Endothelial cell of umbilical vein (primary cell): ENCODE measurements around the gene KDM4B. TPM values are rescaled to one million over a fixed set of nuclear protein-coding genes. Genes with fewer than 3 reads are reported as not detected.

Experiments used
- BruUV-seq: library from RNA; stranded (reverse); fragments of 400-500 nt; replicated peaks from 2 replicates; lab custom pipeline; 2021; lab: Mats Ljungman, UMichigan
- CTCF ChIA-PET: fragments of 300-600, 350-600 bp; sonication (Branson Sonifier 250); formaldehyde crosslinking; loops from one replicate; lab custom pipeline; 2021; ENCODE audit warnings: antibody characterized with exemption, inconsistent platforms; lab: Charles Lee
- POLR2A ChIA-PET: fragments of 300-600, 350-600 bp; sonication (Branson Sonifier 250); formaldehyde crosslinking; loops from one replicate; lab custom pipeline; 2021; ENCODE audit warnings: antibody characterized with exemption, inconsistent platforms; lab: Charles Lee
- DNase-seq: peaks from one replicate; pipeline ENCODE4 v3.0.0-alpha.2; 2011; ENCODE audit warnings: low read depth, low spot score
- FAIRE-seq: peaks from 2 replicates; lab custom pipeline; 2011; peaks lifted over from hg19 to GRCh38; lab: Jason Lieb, UNC
- H2AFZ ChIP-seq: 2 replicates; pipeline ENCODE4 v1.6.0; 2012; ENCODE audit warnings: low read depth, low read length, control low read depth, inconsistent platforms
- H3K27ac ChIP-seq: 2 replicates; pipeline ENCODE4 v1.5.1; 2011; ENCODE audit warnings: low read depth, mild to moderate bottlenecking, control low read depth, low read length, moderate library complexity; ENCODE audit not compliant: insufficient read depth
- H3K27me3 ChIP-seq, 2 experiments: 2 replicates each; pipeline versions ENCODE4 v1.6.0 to v1.6.1; 2011; ENCODE audit warnings: low read length in 2 of 2, mixed read lengths in 1 of 2; ENCODE audit not compliant: control insufficient read depth in 2 of 2, insufficient read depth in 2 of 2
- H3K36me3 ChIP-seq, 2 experiments: 2 replicates in 1 of 2; 3 replicates in 1 of 2; pipeline ENCODE4 v1.5.1; 2011; ENCODE audit warnings: low read length in 2 of 2, mild to moderate bottlenecking in 1 of 2, moderate library complexity in 1 of 2; ENCODE audit not compliant: control insufficient read depth in 2 of 2, insufficient read depth in 2 of 2; ENCODE audit errors: extremely low read depth in 1 of 2
- H3K4me1 ChIP-seq: 3 replicates; pipeline ENCODE4 v1.5.1; 2011; ENCODE audit warnings: mild to moderate bottlenecking, low read length; ENCODE audit not compliant: control insufficient read depth, insufficient read depth; ENCODE audit errors: extremely low read depth
- H3K4me2 ChIP-seq: 2 replicates; pipeline ENCODE4 v1.6.1; 2011; ENCODE audit warnings: low read length, control low read depth, mixed read lengths; ENCODE audit not compliant: insufficient read depth
- H3K4me3 ChIP-seq, 3 experiments: fragments of 200-600 bp in 1 of 3; sonication (generic), shearing (Covaris generic) in 1 of 3; replicated peaks in 1 of 3; 2 replicates each; pipeline ENCODE4 v1.5.1; 2011 to 2016; ENCODE audit warnings: control low read depth in 3 of 3, low read length in 3 of 3, mild to moderate bottlenecking in 2 of 3, inconsistent platforms in 1 of 3, low read depth in 1 of 3, moderate library complexity in 1 of 3; ENCODE audit not compliant: insufficient read depth in 1 of 3
- H3K79me2 ChIP-seq: 2 replicates; pipeline ENCODE4 v1.6.0; 2012; ENCODE audit warnings: low read length, inconsistent platforms; ENCODE audit not compliant: control insufficient read depth, insufficient read depth
- H3K9ac ChIP-seq: replicated peaks from 2 replicates; pipeline ENCODE3; 2011; ENCODE audit warnings: low read length, control low read depth; ENCODE audit not compliant: insufficient read depth; ENCODE audit errors: extremely low read depth
- H3K9me1 ChIP-seq: replicated peaks from 3 replicates; pipeline ENCODE4 v1.6.0; 2011; ENCODE audit warnings: mild to moderate bottlenecking, low read length; ENCODE audit not compliant: control insufficient read depth, insufficient read depth; ENCODE audit errors: extremely low read depth
- H3K9me3 ChIP-seq: replicated peaks from 2 replicates; pipeline ENCODE4 v1.5.1; 2012; ENCODE audit warnings: low read length, inconsistent platforms; ENCODE audit not compliant: control insufficient read depth, insufficient read depth
- H4K20me1 ChIP-seq: replicated peaks from 2 replicates; pipeline ENCODE3; 2011; ENCODE audit warnings: mild to moderate bottlenecking, low read length; ENCODE audit not compliant: control insufficient read depth, insufficient read depth; ENCODE audit errors: extremely low read depth
- EZH2 ChIP-seq: IDR thresholded peaks from 2 replicates; pipeline ENCODE4 v1.6.1; 2012; ENCODE audit warnings: borderline replicate concordance, low read depth, mild to moderate bottlenecking, moderate library complexity, low read length, inconsistent platforms; ENCODE audit not compliant: severe bottlenecking
- FOS ChIP-seq: IDR thresholded peaks from 2 replicates; pipeline ENCODE4 v1.6.1; 2011; ENCODE audit warnings: mild to moderate bottlenecking, low read length, moderate library complexity, borderline replicate concordance; ENCODE audit not compliant: insufficient read depth
- GATA2 ChIP-seq: IDR thresholded peaks from 2 replicates; pipeline ENCODE4 v1.7.0; 2011; ENCODE audit warnings: low read depth, mild to moderate bottlenecking, moderate library complexity, mixed read lengths, low read length; ENCODE audit not compliant: insufficient read length, insufficient read depth
- JUN ChIP-seq: IDR thresholded peaks from 2 replicates; pipeline ENCODE4 v1.6.1; 2011; ENCODE audit warnings: borderline replicate concordance, low read depth; ENCODE audit not compliant: insufficient read length, insufficient read depth
- MYC ChIP-seq: IDR thresholded peaks from one replicate; pipeline ENCODE4 v1.6.1; 2011; ENCODE audit warnings: mild to moderate bottlenecking, low read depth, low read length
- POLR2A ChIP-seq: IDR thresholded peaks from 2 replicates; pipeline ENCODE4 v1.6.1; 2012; ENCODE audit warnings: low read depth, mild to moderate bottlenecking, control low read depth, low read length
- POLR2AphosphoS5 ChIP-seq: IDR thresholded peaks from 2 replicates; pipeline ENCODE4 v1.6.1; 2012; ENCODE audit warnings: low read depth, mild to moderate bottlenecking, control low read depth, low read length, moderate library complexity; ENCODE audit not compliant: insufficient read depth
- dilution Hi-C: fragments of 300-500 bp; cut with MboI; formaldehyde crosslinking; loops from one replicate; pipeline ENCODE4 v1.15.0; 2019; ENCODE audit warnings: low sequenced_read_pairs; ENCODE audit not compliant: extremely low pct_ligation_motif_present
- intact Hi-C: fragments of 100-400 bp; cut with micrococcal nuclease; formaldehyde crosslinking; loops from one replicate; pipeline ENCODE4 v1.10.0; 2022
- polyA plus RNA-seq, 4 experiments: library from polyadenylated mRNA; depleted of rRNA in 3 of 4; stranded (reverse) in 3 of 4; unstranded in 1 of 4; fragments of >200 nt; gene quantifications; 2 replicates each; pipeline versions ENCODE4 v1.2.1 to v1.2.3, GENCODE V29; 2011 to 2012; ENCODE audit warnings: missing spikeins in 1 of 4
- total RNA-seq: library from RNA; stranded (reverse); gene quantifications from 2 replicates; pipeline ENCODE4 v1.2.3, GENCODE V29; 2021
- TF ChIP-seq, protein P1 (sequence below): IDR thresholded peaks from 2 replicates; pipeline ENCODE4 v1.6.1; 2011; ENCODE audit not compliant: insufficient read depth, insufficient read length
- TF ChIP-seq, protein P2 (sequence below), 2 donors: IDR thresholded peaks; 1 replicate in 1 of 2; 2 replicates in 1 of 2; pipeline ENCODE4 v1.5.1; 2011; ENCODE audit warnings: low read length in 2 of 2, mild to moderate bottlenecking in 2 of 2, moderate library complexity in 2 of 2, control low read depth in 1 of 2, inconsistent platforms in 1 of 2, low read depth in 1 of 2; ENCODE audit not compliant: insufficient read depth in 1 of 2; ENCODE audit errors: extremely low read depth in 1 of 2

The KDM4B gene
- total and polyA plus RNA-seq, 2 donors (not counting 3 experiments of a cell fraction or from before 2014, with no cell fraction given): 12.4 to 37.2 TPM

DNA sequence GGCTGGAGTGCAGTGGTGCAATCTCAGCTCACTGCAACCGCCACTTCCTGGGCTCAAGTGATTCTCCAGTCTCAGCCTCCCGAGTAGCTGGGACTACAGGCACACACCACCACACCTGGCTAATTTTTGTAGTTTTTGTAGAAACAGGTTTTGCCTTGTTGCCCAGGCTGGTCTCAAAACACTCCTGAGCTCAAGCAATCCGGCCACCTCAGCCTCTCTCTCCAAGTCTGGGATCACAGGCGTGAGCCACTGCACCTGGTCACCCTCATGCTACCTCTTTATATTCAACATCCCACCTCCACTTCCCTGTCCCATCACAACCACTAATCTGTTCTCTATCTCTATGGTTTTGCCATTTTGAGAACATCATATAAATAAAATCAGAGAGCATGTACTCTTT, 216.0 kb downstream of the KDM4B start:
- Histone ChIP-seq H3K9me3 (no peaks in the 10 kb centered on the region), H3K79me2 (no peaks in the 10 kb centered on the region), H3K4me2 (no peak overlapping the region), H3K4me3 (no peak overlapping the region), H3K9me1 (no peaks in the 10 kb centered on the region), H3K27ac (no peak overlapping the region), H3K9ac (no peak overlapping the region), H4K20me1 (no peaks in the 10 kb centered on the region), H2AFZ (no peak overlapping the region), H3K36me3 (no peaks in the 10 kb centered on the region), H3K27me3 (peaks cover 4 to 6% of the 10 kb centered on the region in 2 experiments), H3K4me1 (no peaks in the 10 kb centered on the region)
- DNase-seq (no peak), FAIRE-seq (no peak)
- ChIA-PET POLR2A (no interaction called here), CTCF (interaction anchor here (1.4 kb wide), 1 partner anchor 13 kb away, joined by 3 read pairs; no protein-coding TSS in a partner anchor)
- dilution Hi-C loops (no loop called here), intact Hi-C loops (no loop called here)
- TF ChIP-seq JUN (no peak), FOS (no peak), EZH2 (no peak), GATA2 (no peak), POLR2AphosphoS5 (no peak), POLR2A (no peak), MYC (no peak)
- TF ChIP-seq, protein P1, sequence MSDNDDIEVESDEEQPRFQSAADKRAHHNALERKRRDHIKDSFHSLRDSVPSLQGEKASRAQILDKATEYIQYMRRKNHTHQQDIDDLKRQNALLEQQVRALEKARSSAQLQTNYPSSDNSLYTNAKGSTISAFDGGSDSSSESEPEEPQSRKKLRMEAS: no peak
- TF ChIP-seq, protein P2, sequence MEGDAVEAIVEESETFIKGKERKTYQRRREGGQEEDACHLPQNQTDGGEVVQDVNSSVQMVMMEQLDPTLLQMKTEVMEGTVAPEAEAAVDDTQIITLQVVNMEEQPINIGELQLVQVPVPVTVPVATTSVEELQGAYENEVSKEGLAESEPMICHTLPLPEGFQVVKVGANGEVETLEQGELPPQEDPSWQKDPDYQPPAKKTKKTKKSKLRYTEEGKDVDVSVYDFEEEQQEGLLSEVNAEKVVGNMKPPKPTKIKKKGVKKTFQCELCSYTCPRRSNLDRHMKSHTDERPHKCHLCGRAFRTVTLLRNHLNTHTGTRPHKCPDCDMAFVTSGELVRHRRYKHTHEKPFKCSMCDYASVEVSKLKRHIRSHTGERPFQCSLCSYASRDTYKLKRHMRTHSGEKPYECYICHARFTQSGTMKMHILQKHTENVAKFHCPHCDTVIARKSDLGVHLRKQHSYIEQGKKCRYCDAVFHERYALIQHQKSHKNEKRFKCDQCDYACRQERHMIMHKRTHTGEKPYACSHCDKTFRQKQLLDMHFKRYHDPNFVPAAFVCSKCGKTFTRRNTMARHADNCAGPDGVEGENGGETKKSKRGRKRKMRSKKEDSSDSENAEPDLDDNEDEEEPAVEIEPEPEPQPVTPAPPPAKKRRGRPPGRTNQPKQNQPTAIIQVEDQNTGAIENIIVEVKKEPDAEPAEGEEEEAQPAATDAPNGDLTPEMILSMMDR (IDR thresholded peaks at IDR 0.05; ENCODE audit: extremely low read depth in 1 of 2, insufficient read depth in 1 of 2, low read depth in 1 of 2, low read length in 2 of 2): no peak
- no TSS peak for BruUV-seq
